Sigmoid colon (tissue), 7 donors: ENCODE measurements around the gene SLA2. TPM values are rescaled to one million over a fixed set of nuclear protein-coding genes. Genes with fewer than 3 reads are reported as not detected.
"Not testable (repeated sequence)": the region's sequence is repeated elsewhere in the genome, so short reads cannot be mapped to it uniquely, and the experiment has no call there.

Source experiments
- DNase-seq: peaks from one replicate; pipeline ENCODE4 v3.0.0-alpha.2; 2019
- H3K27ac ChIP-seq, 4 donors: fragments of 200-600 bp; sonication (generic); one replicate each; pipeline ENCODE4 v1.5.1; 2016 to 2019; ENCODE audit warnings: mild to moderate bottlenecking in 1 of 4
- H3K27me3 ChIP-seq, 3 donors: fragments of 200-600 bp; sonication (generic); one replicate each; pipeline ENCODE4 v1.5.1; 2019; ENCODE audit warnings: mild to moderate bottlenecking in 1 of 3
- H3K36me3 ChIP-seq, 4 donors: fragments of 200-600 bp; sonication (generic); one replicate each; pipeline ENCODE4 v1.5.1; 2016 to 2019
- H3K4me1 ChIP-seq, 4 donors: fragments of 200-600 bp; sonication (generic); one replicate each; pipeline ENCODE4 v1.5.1; 2017 to 2019
- H3K4me3 ChIP-seq, 4 donors: fragments of 200-600 bp; sonication (generic); one replicate each; pipeline ENCODE4 v1.5.1; 2017 to 2019; ENCODE audit warnings: mild to moderate bottlenecking in 2 of 4, moderate library complexity in 1 of 4
- H3K9me3 ChIP-seq, 4 donors: fragments of 200-600 bp in 3 of 4; sonication (generic) in 3 of 4; one replicate each; pipeline versions ENCODE4 v1.5.1 to v1.6.1; 2013 to 2019
- EP300 ChIP-seq, 4 donors: sonication (generic); formaldehyde crosslinking; IDR thresholded peaks; one replicate each; pipeline ENCODE4 v1.6.1; 2017; ENCODE audit warnings: antibody characterized with exemption in 4 of 4
- POLR2A ChIP-seq, 2 donors: fragments of 450-650 bp; IDR thresholded peaks; one replicate each; pipeline ENCODE4 v1.6.1; 2016; ENCODE audit warnings: antibody characterized with exemption in 2 of 2, mild to moderate bottlenecking in 2 of 2, moderate library complexity in 2 of 2
- POLR2AphosphoS5 ChIP-seq, 4 donors: sonication (generic); formaldehyde crosslinking; IDR thresholded peaks; one replicate each; pipeline ENCODE4 v1.6.1; 2017; ENCODE audit warnings: antibody characterized with exemption in 4 of 4
- WGBS, 2 donors: extraction: QIAGEN DNeasy Blood & Tissue Kit; methylation state at CpG; one replicate each; pipeline ENCODE4 v1.1.7; 2013; 5-methylcytosine and 5-hydroxymethylcytosine counted together
- intact Hi-C: fragments of 100-400 bp; cut with DNase I; formaldehyde crosslinking; loops from one replicate; pipeline ENCODE4 v1.15.1; 2023
- polyA plus RNA-seq, 3 donors: library from polyadenylated mRNA; stranded (reverse); fragments of 200-250 nt; gene quantifications; one replicate each; pipeline ENCODE4 v1.2.3, GENCODE V29; 2013
- total RNA-seq, 4 donors: library from RNA; depleted of rRNA; stranded (reverse); fragments of >200 nt; gene quantifications; one replicate each; pipeline ENCODE4 v1.1.0, GENCODE V29; 2016
- TF ChIP-seq, protein P1 (sequence below), 4 experiments: fragments of 450-650 bp in 3 of 4; fragments of 200-600 bp in 1 of 4; IDR thresholded peaks; one replicate each; pipeline ENCODE4 v1.5.1; 2016 to 2019; ENCODE audit warnings: antibody characterized with exemption in 4 of 4, mild to moderate bottlenecking in 3 of 4, moderate library complexity in 2 of 4
- donor health status: healthy with polysubstance abuse.
- donor health status: Bipolar disorder and iron deficiency.
- donor health status: healthy.

SLA2 gene, protein sequence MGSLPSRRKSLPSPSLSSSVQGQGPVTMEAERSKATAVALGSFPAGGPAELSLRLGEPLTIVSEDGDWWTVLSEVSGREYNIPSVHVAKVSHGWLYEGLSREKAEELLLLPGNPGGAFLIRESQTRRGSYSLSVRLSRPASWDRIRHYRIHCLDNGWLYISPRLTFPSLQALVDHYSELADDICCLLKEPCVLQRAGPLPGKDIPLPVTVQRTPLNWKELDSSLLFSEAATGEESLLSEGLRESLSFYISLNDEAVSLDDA
- total RNA-seq (under 1 TPM in 2 of 4 donors, not detected in 2; 0.54 to 0.55 TPM), polyA plus RNA-seq (1 to 10 TPM in 1 of 3 donors, under 1 TPM in 1, not detected in 1; 0.46 to 3.4 TPM)

DNA sequence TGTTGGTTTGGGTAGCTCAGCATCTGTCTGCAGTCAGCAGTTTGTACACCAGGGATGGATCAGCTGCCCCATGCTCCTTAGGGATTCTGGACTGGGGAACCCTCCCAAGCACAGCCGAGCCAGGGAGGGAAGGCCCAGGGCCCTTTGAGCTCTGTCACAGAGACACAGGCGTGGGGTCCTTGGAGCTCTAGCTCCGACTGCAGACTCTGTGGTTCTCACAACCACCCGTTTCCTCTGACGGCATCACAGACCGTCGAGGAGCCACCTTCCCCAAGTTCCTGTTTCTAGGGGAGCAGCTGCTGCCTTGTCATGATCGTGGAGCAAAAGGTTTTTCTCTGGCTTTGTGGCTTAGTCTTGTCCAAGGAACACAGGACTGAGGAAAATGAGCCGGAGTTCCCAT, at the start of gene SLA2:
Gene SLA2, minus strand, starts transcription at position 199 of the 400 bp plus-strand sequence. CDS start 4,861 bp downstream, outside the sequence.
- Histone ChIP-seq H3K27me3 (no peaks in the 10 kb centered on the region), H3K4me1 (no peaks in the 10 kb centered on the region), H3K36me3 (peaks cover 0 to under 1% (median 0%) of the 10 kb centered on the region in 4 donors), H3K9me3 (no peaks in the 10 kb centered on the region), H3K4me3 (no peak within 1 kb of the TSS), H3K27ac (no peak within 1 kb of the TSS)
- 40 to 78% methylated on average over 9 of the region's 9 CpGs for WGBS, 2 donors
- no peak for DNase-seq
- intact Hi-C loops = no loop called here
- TF ChIP-seq POLR2AphosphoS5 (IDR thresholded peaks at IDR 0.05) (no peak), EP300 (IDR thresholded peaks at IDR 0.05) (no peak), POLR2A (IDR thresholded peaks at IDR 0.05) (no peak)
- TF ChIP-seq, protein P1, sequence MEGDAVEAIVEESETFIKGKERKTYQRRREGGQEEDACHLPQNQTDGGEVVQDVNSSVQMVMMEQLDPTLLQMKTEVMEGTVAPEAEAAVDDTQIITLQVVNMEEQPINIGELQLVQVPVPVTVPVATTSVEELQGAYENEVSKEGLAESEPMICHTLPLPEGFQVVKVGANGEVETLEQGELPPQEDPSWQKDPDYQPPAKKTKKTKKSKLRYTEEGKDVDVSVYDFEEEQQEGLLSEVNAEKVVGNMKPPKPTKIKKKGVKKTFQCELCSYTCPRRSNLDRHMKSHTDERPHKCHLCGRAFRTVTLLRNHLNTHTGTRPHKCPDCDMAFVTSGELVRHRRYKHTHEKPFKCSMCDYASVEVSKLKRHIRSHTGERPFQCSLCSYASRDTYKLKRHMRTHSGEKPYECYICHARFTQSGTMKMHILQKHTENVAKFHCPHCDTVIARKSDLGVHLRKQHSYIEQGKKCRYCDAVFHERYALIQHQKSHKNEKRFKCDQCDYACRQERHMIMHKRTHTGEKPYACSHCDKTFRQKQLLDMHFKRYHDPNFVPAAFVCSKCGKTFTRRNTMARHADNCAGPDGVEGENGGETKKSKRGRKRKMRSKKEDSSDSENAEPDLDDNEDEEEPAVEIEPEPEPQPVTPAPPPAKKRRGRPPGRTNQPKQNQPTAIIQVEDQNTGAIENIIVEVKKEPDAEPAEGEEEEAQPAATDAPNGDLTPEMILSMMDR (IDR thresholded peaks at IDR 0.05) = no peak

DNA sequence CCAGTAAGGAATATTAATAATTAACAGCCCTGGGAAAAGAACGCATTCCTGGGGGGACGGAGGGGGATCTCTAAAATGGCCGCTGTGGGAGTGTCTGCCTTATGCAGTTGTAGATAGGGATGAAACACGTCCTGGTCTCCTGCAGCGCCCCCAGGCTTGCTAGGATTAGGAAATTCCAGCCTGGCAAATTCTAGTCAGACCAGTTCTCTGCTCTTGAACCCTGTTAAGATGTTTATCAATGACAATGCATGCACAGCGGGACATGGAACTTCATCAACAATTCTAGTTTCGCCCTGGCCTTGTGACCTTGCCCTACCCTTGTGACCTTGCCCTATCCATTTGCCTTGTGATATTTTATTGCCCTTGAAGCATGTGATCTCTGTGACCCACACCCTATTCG, 49.5 kb upstream of the SLA2 start:
- not testable (repeated sequence) for DNase-seq, H3K27me3 ChIP-seq
- 94% methylated on average over 8 of the region's 8 CpGs for WGBS, 2 donors

GRCh38 chr20:36688630-36689029, 42.6 kb upstream of the SLA2 start:
- Histone ChIP-seq H3K36me3 (peaks cover 4 to 48% (median 9%) of the 10 kb centered on the region in 4 donors), H3K27ac (no peak overlapping the region), H3K9me3 (no peaks in the 10 kb centered on the region), H3K4me3 (no peak overlapping the region), H3K27me3 (no peaks in the 10 kb centered on the region), H3K4me1 (no peaks in the 10 kb centered on the region)
- 56 to 81% methylated on average over 7 of the region's 7 CpGs for WGBS, 2 donors
- no peak for TF ChIP-seq POLR2AphosphoS5 (IDR thresholded peaks at IDR 0.05)
- TF ChIP-seq EP300 (IDR thresholded peaks at IDR 0.05) = no peak
- TF ChIP-seq, protein P1 (IDR thresholded peaks at IDR 0.05) = no peak
- TF ChIP-seq POLR2A (IDR thresholded peaks at IDR 0.05) = no peak
- no peak for DNase-seq
- intact Hi-C loops = no loop called here

More for the DNA sequence above, 49.5 kb upstream of the SLA2 start:
- H3K4me3 ChIP-seq, H3K9me3 ChIP-seq, H3K36me3 ChIP-seq, H3K4me1 ChIP-seq, H3K27ac ChIP-seq, intact Hi-C loops: not testable (repeated sequence)

DNA sequence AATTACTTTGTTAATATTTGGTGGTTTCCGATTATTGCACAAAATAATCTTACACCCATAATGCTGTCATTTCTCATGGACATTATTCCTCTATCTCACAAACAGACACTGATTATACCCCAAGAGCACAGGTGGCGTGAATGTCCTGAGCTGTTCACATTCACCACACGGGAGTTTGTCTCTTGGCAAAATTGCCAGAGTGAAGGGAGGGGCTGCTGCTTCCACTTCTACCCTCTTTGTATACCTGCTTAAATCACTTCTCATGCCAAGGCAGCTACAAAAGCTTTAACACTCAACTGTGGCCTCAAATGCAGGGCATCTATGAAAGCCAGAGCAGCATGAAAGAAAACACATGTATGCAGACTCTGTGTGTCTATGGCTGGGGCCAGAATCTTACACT, 41.9 kb upstream of the SLA2 start:
- no peak for DNase-seq
- H3K4me1 ChIP-seq = no peaks in the 10 kb centered on the region
- intact Hi-C loops = no loop called here
- no peak overlapping the region for H3K4me3 ChIP-seq
- 82 to 85% methylated on average over 3 of the region's 3 CpGs for WGBS, 2 donors
- H3K27me3 ChIP-seq = no peaks in the 10 kb centered on the region
- peaks cover 4 to 54% (median 9%) of the 10 kb centered on the region in 4 donors for H3K36me3 ChIP-seq
- TF ChIP-seq EP300 (IDR thresholded peaks at IDR 0.05) = no peak
- TF ChIP-seq POLR2A (IDR thresholded peaks at IDR 0.05) = no peak
- TF ChIP-seq, protein P1 (IDR thresholded peaks at IDR 0.05) = no peak
- no peak for TF ChIP-seq POLR2AphosphoS5 (IDR thresholded peaks at IDR 0.05)
- H3K9me3 ChIP-seq = no peaks in the 10 kb centered on the region
- H3K27ac ChIP-seq = no peak overlapping the region

DNA sequence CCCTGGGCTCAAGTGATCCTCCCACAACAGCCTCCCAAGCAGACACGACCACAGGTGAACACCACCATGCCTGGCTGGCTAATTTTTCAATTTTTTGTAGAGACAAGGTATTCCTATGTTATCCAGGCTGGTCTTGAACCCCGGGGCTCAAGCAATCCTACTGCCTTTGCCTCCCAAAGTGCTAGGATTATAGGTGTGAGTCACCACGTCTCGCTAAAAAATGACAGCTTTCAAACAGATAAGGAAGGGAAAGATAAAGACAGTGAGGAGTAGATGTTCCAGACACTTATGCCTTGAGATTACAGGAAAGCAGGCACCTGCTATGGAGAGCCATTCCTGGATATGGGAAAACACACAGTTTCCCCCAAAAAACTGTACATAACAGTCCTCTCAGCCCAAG, 40.9 kb upstream of the SLA2 start:
- H3K9me3 ChIP-seq = no peaks in the 10 kb centered on the region
- no peak overlapping the region for H3K27ac ChIP-seq
- 85 to 88% methylated on average over 4 of the region's 4 CpGs for WGBS, 2 donors
- H3K4me3 ChIP-seq = no peak overlapping the region
- H3K4me1 ChIP-seq = no peaks in the 10 kb centered on the region
- intact Hi-C loops = no loop called here
- H3K27me3 ChIP-seq = no peaks in the 10 kb centered on the region
- H3K36me3 ChIP-seq = peaks cover 4 to 63% (median 11%) of the 10 kb centered on the region in 4 donors
- no peak for TF ChIP-seq EP300 (IDR thresholded peaks at IDR 0.05)
- TF ChIP-seq, protein P1 (IDR thresholded peaks at IDR 0.05) = no peak
- TF ChIP-seq POLR2AphosphoS5 (IDR thresholded peaks at IDR 0.05) = no peak
- TF ChIP-seq POLR2A (IDR thresholded peaks at IDR 0.05) = no peak
- DNase-seq = no peak
